Activated CD4-positive, alpha-beta T cell treated with anti-CD3 and anti-CD28 coated beads, Interleukin-2, amount 50 U/mL, for 1 hour (primary cell): ENCODE measurements around the gene NPIPB5.
"Not testable (repeated sequence)": the region's sequence is repeated elsewhere in the genome, so short reads cannot be mapped to it uniquely, and the experiment has no call there.

Experiments
- DNase-seq: peaks from one replicate; pipeline ENCODE4 v3.0.0-alpha.2; 2020

NPIPB5 gene

GRCh38 chr16:22510591-22510990 lies at the start of gene NPIPB5:
NPIPB5 (plus strand) TSS chr16:22510891; CDS start chr16:22513802, 2,911 bp downstream.
- DNase-seq: not testable (repeated sequence)

- DNase-seq: not testable (repeated sequence)
Measured at GRCh38 chr16:22468846-22469245, 41.8 kb upstream of the NPIPB5 start.

- DNase-seq: not testable (repeated sequence)
Measured at GRCh38 chr16:22537996-22538395, 27.3 kb downstream of the NPIPB5 start.

- DNase-seq: not testable (repeated sequence)
Measured at GRCh38 chr16:22544809-22545208, 34.1 kb downstream of the NPIPB5 start.

- DNase-seq: not testable (repeated sequence)
Measured at GRCh38 chr16:22546630-22547029, 35.9 kb downstream of the NPIPB5 start.

GRCh38 chr16:22547170-22547765 lies 36.6 kb downstream of the NPIPB5 start:
- not testable (repeated sequence) for DNase-seq

GRCh38 chr16:22549853-22550252 lies 39.2 kb downstream of the NPIPB5 start:
- DNase-seq: not testable (repeated sequence)

- not testable (repeated sequence) for DNase-seq
Measured at GRCh38 chr16:22551143-22551542, 40.5 kb downstream of the NPIPB5 start.

GRCh38 chr16:22551651-22552050 lies 41.0 kb downstream of the NPIPB5 start:
- DNase-seq: not testable (repeated sequence)

GRCh38 chr16:22556759-22557158 lies 46.1 kb downstream of the NPIPB5 start:
- DNase-seq: not testable (repeated sequence)
